HEK293 (cell line): ENCODE measurements around the gene MMP15.
A peak's percentile ranks its signal among the peaks of the same experiment; 100 is the strongest.

Source experiments
- EGR2 ChIP-seq: fragments of 450-650 bp; formaldehyde crosslinking; IDR thresholded peaks from 2 replicates; pipeline ENCODE4 v1.5.1; 2016; ENCODE audit warnings: low read depth, missing biosample characterization, missing genetic modification characterization
- GLI2 ChIP-seq: fragments of 450-650 bp; formaldehyde crosslinking; IDR thresholded peaks from 2 replicates; pipeline ENCODE4; 2017; ENCODE audit warnings: missing biosample characterization, missing genetic modification characterization, low read depth, borderline replicate concordance
- IKZF3 ChIP-seq: fragments of 450-650 bp; IDR thresholded peaks from 2 replicates; pipeline ENCODE4 v1.5.0; 2018; ENCODE audit warnings: missing biosample characterization, mild to moderate bottlenecking, missing genetic modification characterization, moderate library complexity
- KLF16 ChIP-seq: fragments of 450-650 bp; formaldehyde crosslinking; IDR thresholded peaks from 2 replicates; pipeline ENCODE4 v1.5.1; 2017; ENCODE audit warnings: missing biosample characterization, missing genetic modification characterization
- PRDM1 ChIP-seq: fragments of 450-650 bp; formaldehyde crosslinking; IDR thresholded peaks from 2 replicates; pipeline ENCODE4; 2016; ENCODE audit warnings: missing biosample characterization, missing genetic modification characterization
- PRDM10 ChIP-seq: fragments of 450-650 bp; formaldehyde crosslinking; IDR thresholded peaks from 2 replicates; pipeline ENCODE4 v1.5.1; 2016; ENCODE audit warnings: missing biosample characterization, missing genetic modification characterization
- PRDM6 ChIP-seq: fragments of 450-650 bp; formaldehyde crosslinking; IDR thresholded peaks from 2 replicates; pipeline ENCODE4 v1.5.1; 2017; ENCODE audit warnings: missing biosample characterization, missing genetic modification characterization
- SALL2 ChIP-seq: fragments of 450-650 bp; formaldehyde crosslinking; IDR thresholded peaks from 2 replicates; pipeline ENCODE4 v1.5.0; 2017; ENCODE audit warnings: missing biosample characterization, mild to moderate bottlenecking, missing genetic modification characterization, borderline replicate concordance
- SETDB1 ChIP-seq: IDR thresholded peaks from one replicate; pipeline ENCODE4 v1.6.1; 2017; ENCODE audit warnings: mild to moderate bottlenecking, low read length, moderate library complexity, mixed read lengths; ENCODE audit not compliant: insufficient read length
- TCF7L2 ChIP-seq: IDR thresholded peaks from 2 replicates; pipeline ENCODE4 v1.6.1; 2011; ENCODE audit warnings: low read depth, mild to moderate bottlenecking, inconsistent platforms, low read length, moderate library complexity, borderline replicate concordance
- YY1 ChIP-seq: fragments of 450-650 bp; formaldehyde crosslinking; IDR thresholded peaks from 2 replicates; pipeline ENCODE4 v1.5.1; 2018; ENCODE audit warnings: missing biosample characterization, missing genetic modification characterization
- YY2 ChIP-seq: fragments of 450-650 bp; formaldehyde crosslinking; IDR thresholded peaks from 2 replicates; pipeline ENCODE4 v1.5.1; 2016; ENCODE audit warnings: missing biosample characterization, missing genetic modification characterization
- ZBTB17 ChIP-seq: fragments of 450-650 bp; formaldehyde crosslinking; IDR thresholded peaks from 2 replicates; pipeline ENCODE4 v1.5.1; 2016; ENCODE audit warnings: missing biosample characterization, missing genetic modification characterization
- ZBTB21 ChIP-seq: fragments of 450-650 bp; formaldehyde crosslinking; IDR thresholded peaks from 2 replicates; pipeline ENCODE4 v1.5.1; 2017; ENCODE audit warnings: missing biosample characterization, missing genetic modification characterization
- ZBTB6 ChIP-seq: fragments of 450-650 bp; formaldehyde crosslinking; IDR thresholded peaks from 2 replicates; pipeline ENCODE4 v1.5.1; 2017; ENCODE audit warnings: missing biosample characterization, missing genetic modification characterization
- ZEB2 ChIP-seq: fragments of 450-650 bp; formaldehyde crosslinking; IDR thresholded peaks from 2 replicates; pipeline ENCODE4 v1.5.1; 2016; ENCODE audit warnings: missing biosample characterization, missing genetic modification characterization
- ZFHX2 ChIP-seq: fragments of 450-650 bp; formaldehyde crosslinking; conservative IDR thresholded peaks from 2 replicates; pipeline ENCODE4 v1.5.1; 2016; ENCODE audit warnings: missing biosample characterization, missing genetic modification characterization
- ZIC2 ChIP-seq: fragments of 450-650 bp; formaldehyde crosslinking; IDR thresholded peaks from 2 replicates; pipeline ENCODE4 v1.5.1; 2016; ENCODE audit warnings: missing biosample characterization, missing genetic modification characterization
- ZNF274 ChIP-seq, 2 experiments: fragments of 200-500 bp in 1 of 2; fragments of 450-650 bp in 1 of 2; sonication (Bioruptor generic) in 1 of 2; formaldehyde crosslinking in 1 of 2; IDR thresholded peaks; 2 replicates each; pipeline versions ENCODE4 v1.5.1 to v1.6.1; 2014 to 2016; ENCODE audit warnings: borderline replicate concordance in 1 of 2, inconsistent platforms in 1 of 2, low read length in 1 of 2, missing biosample characterization in 1 of 2, missing genetic modification characterization in 1 of 2
- ZNF398 ChIP-seq: fragments of 450-650 bp; formaldehyde crosslinking; IDR thresholded peaks from 2 replicates; pipeline ENCODE4 v1.5.1; 2017; ENCODE audit warnings: missing biosample characterization, missing genetic modification characterization
- ZNF600 ChIP-seq: fragments of 450-650 bp; formaldehyde crosslinking; IDR thresholded peaks from 2 replicates; pipeline ENCODE4 v1.5.1; 2016; ENCODE audit warnings: missing biosample characterization, missing genetic modification characterization
- ZNF776 ChIP-seq: fragments of 450-650 bp; formaldehyde crosslinking; IDR thresholded peaks from 2 replicates; pipeline ENCODE4 v1.5.0; 2017; ENCODE audit warnings: missing biosample characterization, missing genetic modification characterization, borderline replicate concordance
- ZNF843 ChIP-seq: fragments of 450-650 bp; formaldehyde crosslinking; IDR thresholded peaks from 2 replicates; pipeline ENCODE4 v1.5.1; 2016; ENCODE audit warnings: missing biosample characterization, missing genetic modification characterization
- TF ChIP-seq, protein P1 (sequence below): fragments of 450-650 bp; formaldehyde crosslinking; IDR thresholded peaks from 2 replicates; pipeline ENCODE4 v1.5.1; 2016; ENCODE audit warnings: missing biosample characterization, missing genetic modification characterization
- TF ChIP-seq, protein P2 (sequence below): fragments of 450-650 bp; formaldehyde crosslinking; IDR thresholded peaks from 2 replicates; pipeline ENCODE4 v1.5.1; 2016; ENCODE audit warnings: missing biosample characterization, missing genetic modification characterization, borderline replicate concordance

The MMP15 gene

GRCh38 chr16:58022601-58023371 lies 2.8 kb upstream of the MMP15 start (continued):
- TF ChIP-seq, protein P1, sequence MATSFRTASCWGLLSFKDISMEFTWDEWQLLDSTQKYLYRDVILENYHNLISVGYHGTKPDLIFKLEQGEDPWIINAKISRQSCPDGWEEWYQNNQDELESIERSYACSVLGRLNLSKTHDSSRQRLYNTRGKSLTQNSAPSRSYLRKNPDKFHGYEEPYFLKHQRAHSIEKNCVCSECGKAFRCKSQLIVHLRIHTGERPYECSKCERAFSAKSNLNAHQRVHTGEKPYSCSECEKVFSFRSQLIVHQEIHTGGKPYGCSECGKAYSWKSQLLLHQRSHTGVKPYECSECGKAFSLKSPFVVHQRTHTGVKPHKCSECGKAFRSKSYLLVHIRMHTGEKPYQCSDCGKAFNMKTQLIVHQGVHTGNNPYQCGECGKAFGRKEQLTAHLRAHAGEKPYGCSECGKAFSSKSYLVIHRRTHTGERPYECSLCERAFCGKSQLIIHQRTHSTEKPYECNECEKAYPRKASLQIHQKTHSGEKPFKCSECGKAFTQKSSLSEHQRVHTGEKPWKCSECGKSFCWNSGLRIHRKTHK (tag by site-specific recombination): no peak
- TF ChIP-seq ZBTB17 (tag by site-specific recombination) (peak; percentile 44), IKZF3 (peak; percentile 39; the same call in 1 of the 2 replicates), PRDM6 (tag by site-specific recombination) (no peak), ZNF776 (tag by site-specific recombination) (no peak), SETDB1 (no peak), ZNF600 (tag by site-specific recombination) (peak; percentile 78), ZNF274 (IDR thresholded peaks at IDR 0.05; ENCODE audit: low read length) (no peak), ZNF274 (tag by site-specific recombination; IDR thresholded peaks at IDR 0.05; ENCODE audit: borderline replicate concordance) (no peak), ZBTB6 (tag by site-specific recombination) (peak; percentile 47; the same call in 1 of the 2 replicates), YY2 (tag by site-specific recombination) (peak; percentile 75), PRDM1 (no peak; the same call in 1 of the 2 replicates), KLF16 (tag by site-specific recombination) (no peak), YY1 (tag by site-specific recombination) (no peak), EGR2 (tag by site-specific recombination) (peak; percentile 19; the same call in 1 of the 2 replicates), ZFHX2 (tag by site-specific recombination) (peak; percentile 24; the same call in 1 of the 2 replicates), ZIC2 (tag by site-specific recombination) (peak; percentile 90), ZBTB21 (tag by site-specific recombination) (no peak), ZNF398 (tag by site-specific recombination) (peak; percentile 86), PRDM10 (tag by site-specific recombination) (peak; percentile 96), SALL2 (no peak), ZNF843 (tag by site-specific recombination) (0 out of 2 replicates have a peak, but pooled peaks have one; percentile 47), TCF7L2 (no peak), ZEB2 (tag by site-specific recombination) (peak; percentile 25), GLI2 (tag by site-specific recombination) (no peak)
- TF ChIP-seq, protein P2, sequence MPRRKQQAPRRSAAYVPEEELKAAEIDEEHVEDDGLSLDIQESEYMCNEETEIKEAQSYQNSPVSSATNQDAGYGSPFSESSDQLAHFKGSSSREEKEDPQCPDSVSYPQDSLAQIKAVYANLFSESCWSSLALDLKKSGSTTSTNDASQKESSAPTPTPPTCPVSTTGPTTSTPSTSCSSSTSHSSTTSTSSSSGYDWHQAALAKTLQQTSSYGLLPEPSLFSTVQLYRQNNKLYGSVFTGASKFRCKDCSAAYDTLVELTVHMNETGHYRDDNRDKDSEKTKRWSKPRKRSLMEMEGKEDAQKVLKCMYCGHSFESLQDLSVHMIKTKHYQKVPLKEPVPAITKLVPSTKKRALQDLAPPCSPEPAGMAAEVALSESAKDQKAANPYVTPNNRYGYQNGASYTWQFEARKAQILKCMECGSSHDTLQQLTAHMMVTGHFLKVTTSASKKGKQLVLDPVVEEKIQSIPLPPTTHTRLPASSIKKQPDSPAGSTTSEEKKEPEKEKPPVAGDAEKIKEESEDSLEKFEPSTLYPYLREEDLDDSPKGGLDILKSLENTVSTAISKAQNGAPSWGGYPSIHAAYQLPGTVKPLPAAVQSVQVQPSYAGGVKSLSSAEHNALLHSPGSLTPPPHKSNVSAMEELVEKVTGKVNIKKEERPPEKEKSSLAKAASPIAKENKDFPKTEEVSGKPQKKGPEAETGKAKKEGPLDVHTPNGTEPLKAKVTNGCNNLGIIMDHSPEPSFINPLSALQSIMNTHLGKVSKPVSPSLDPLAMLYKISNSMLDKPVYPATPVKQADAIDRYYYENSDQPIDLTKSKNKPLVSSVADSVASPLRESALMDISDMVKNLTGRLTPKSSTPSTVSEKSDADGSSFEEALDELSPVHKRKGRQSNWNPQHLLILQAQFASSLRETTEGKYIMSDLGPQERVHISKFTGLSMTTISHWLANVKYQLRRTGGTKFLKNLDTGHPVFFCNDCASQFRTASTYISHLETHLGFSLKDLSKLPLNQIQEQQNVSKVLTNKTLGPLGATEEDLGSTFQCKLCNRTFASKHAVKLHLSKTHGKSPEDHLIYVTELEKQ: no peak
